Neutrophil (primary cell): ENCODE measurements around the gene SLC22A2.

Source experiments
- H3K27ac ChIP-seq: fragments of 200-600 bp; sonication (generic); 2 replicates; pipeline ENCODE4 v1.5.1; 2016; ENCODE audit warnings: mild to moderate bottlenecking, moderate library complexity
- H3K27me3 ChIP-seq: fragments of 200-600 bp; sonication (generic); 2 replicates; pipeline ENCODE4 v1.6.0; 2016; ENCODE audit warnings: mild to moderate bottlenecking
- H3K36me3 ChIP-seq: fragments of 200-600 bp; sonication (generic); 2 replicates; pipeline ENCODE4 v1.5.1; 2017
- H3K4me1 ChIP-seq, 2 experiments: fragments of 200-600 bp in 1 of 2; sonication (generic) in 1 of 2; 1 replicate in 1 of 2; 2 replicates in 1 of 2; pipeline versions ENCODE4 v1.5.1 to v1.6.1; 2013 to 2016; ENCODE audit warnings: low read depth in 1 of 2, low read length in 1 of 2, mild to moderate bottlenecking in 1 of 2, moderate library complexity in 1 of 2; ENCODE audit not compliant: control insufficient read depth in 1 of 2, insufficient read depth in 1 of 2
- H3K4me3 ChIP-seq, 2 experiments: fragments of 200-600 bp in 1 of 2; sonication (generic) in 1 of 2; 1 replicate in 1 of 2; 2 replicates in 1 of 2; pipeline ENCODE4 v1.5.1; 2013 to 2016; ENCODE audit warnings: low read depth in 1 of 2, low read length in 1 of 2, mild to moderate bottlenecking in 1 of 2, moderate library complexity in 1 of 2
- H3K9me3 ChIP-seq: fragments of 200-600 bp; sonication (generic); 2 replicates; pipeline ENCODE4 v1.5.1; 2016
- TF ChIP-seq, protein P1 (sequence below): fragments of 200-600 bp; sonication (generic); IDR thresholded peaks from 2 replicates; pipeline ENCODE4 v1.5.1; 2016; ENCODE audit warnings: antibody characterized with exemption

SLC22A2 gene

GRCh38 chr6:160201061-160201460 lies 57.6 kb downstream of the SLC22A2 start:
- Histone ChIP-seq H3K27ac (no peak overlapping the region), H3K4me1 (no peaks in the 10 kb centered on the region), H3K36me3 (no peaks in the 10 kb centered on the region), H3K4me3 (no peak overlapping the region), H3K27me3 (no peaks in the 10 kb centered on the region), H3K9me3 (no peaks in the 10 kb centered on the region)
- TF ChIP-seq, protein P1, sequence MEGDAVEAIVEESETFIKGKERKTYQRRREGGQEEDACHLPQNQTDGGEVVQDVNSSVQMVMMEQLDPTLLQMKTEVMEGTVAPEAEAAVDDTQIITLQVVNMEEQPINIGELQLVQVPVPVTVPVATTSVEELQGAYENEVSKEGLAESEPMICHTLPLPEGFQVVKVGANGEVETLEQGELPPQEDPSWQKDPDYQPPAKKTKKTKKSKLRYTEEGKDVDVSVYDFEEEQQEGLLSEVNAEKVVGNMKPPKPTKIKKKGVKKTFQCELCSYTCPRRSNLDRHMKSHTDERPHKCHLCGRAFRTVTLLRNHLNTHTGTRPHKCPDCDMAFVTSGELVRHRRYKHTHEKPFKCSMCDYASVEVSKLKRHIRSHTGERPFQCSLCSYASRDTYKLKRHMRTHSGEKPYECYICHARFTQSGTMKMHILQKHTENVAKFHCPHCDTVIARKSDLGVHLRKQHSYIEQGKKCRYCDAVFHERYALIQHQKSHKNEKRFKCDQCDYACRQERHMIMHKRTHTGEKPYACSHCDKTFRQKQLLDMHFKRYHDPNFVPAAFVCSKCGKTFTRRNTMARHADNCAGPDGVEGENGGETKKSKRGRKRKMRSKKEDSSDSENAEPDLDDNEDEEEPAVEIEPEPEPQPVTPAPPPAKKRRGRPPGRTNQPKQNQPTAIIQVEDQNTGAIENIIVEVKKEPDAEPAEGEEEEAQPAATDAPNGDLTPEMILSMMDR: no peak

- H3K27ac ChIP-seq: no peak overlapping the region
- H3K4me3 ChIP-seq: no peak overlapping the region
- H3K4me1 ChIP-seq: no peaks in the 10 kb centered on the region
- H3K27me3 ChIP-seq: no peaks in the 10 kb centered on the region
- H3K9me3 ChIP-seq: no peaks in the 10 kb centered on the region
- TF ChIP-seq, protein P1: no peak
- H3K36me3 ChIP-seq: no peaks in the 10 kb centered on the region
Observed at GRCh38 chr6:160198606-160199211, 59.9 kb downstream of the SLC22A2 start.

GRCh38 chr6:160197662-160198061 lies 61.0 kb downstream of the SLC22A2 start:
- no peaks in the 10 kb centered on the region for H3K9me3 ChIP-seq
- H3K27ac ChIP-seq: no peak overlapping the region
- TF ChIP-seq, protein P1: no peak
- H3K36me3 ChIP-seq: no peaks in the 10 kb centered on the region
- H3K4me3 ChIP-seq: no peak overlapping the region
- H3K27me3 ChIP-seq: no peaks in the 10 kb centered on the region
- no peaks in the 10 kb centered on the region for H3K4me1 ChIP-seq

DNA sequence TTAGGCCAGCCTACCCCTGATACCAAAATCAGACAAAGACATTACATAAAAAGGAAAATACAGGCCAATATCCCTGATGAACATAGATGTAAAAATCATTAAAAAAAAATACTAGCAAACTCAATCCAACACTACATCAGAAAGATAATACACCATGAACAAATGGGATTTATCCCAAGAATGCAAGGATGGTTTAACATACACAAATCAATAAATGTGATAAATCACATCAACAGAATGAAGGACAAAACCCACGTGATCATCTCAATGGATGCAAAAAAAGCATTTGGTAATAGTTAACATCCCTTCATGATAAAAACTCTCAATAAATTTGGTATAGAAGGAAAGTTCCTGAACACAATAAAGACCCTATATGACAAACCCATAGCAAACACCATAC lies 63.8 kb downstream of the SLC22A2 start:
- peaks cover 5% of the 10 kb centered on the region for H3K9me3 ChIP-seq
- H3K4me1 ChIP-seq: no peaks in the 10 kb centered on the region
- TF ChIP-seq, protein P1: no peak
- no peaks in the 10 kb centered on the region for H3K36me3 ChIP-seq
- no peak overlapping the region for H3K4me3 ChIP-seq
- H3K27me3 ChIP-seq: no peaks in the 10 kb centered on the region
- H3K27ac ChIP-seq: no peak overlapping the region

- Histone ChIP-seq H3K36me3 (no peaks in the 10 kb centered on the region), H3K27ac (no peak overlapping the region), H3K27me3 (no peaks in the 10 kb centered on the region), H3K9me3 (peaks cover 5% of the 10 kb centered on the region), H3K4me3 (no peak overlapping the region), H3K4me1 (no peaks in the 10 kb centered on the region)
- TF ChIP-seq, protein P1: no peak
Observed at GRCh38 chr6:160192840-160193239, 65.8 kb downstream of the SLC22A2 start.

DNA sequence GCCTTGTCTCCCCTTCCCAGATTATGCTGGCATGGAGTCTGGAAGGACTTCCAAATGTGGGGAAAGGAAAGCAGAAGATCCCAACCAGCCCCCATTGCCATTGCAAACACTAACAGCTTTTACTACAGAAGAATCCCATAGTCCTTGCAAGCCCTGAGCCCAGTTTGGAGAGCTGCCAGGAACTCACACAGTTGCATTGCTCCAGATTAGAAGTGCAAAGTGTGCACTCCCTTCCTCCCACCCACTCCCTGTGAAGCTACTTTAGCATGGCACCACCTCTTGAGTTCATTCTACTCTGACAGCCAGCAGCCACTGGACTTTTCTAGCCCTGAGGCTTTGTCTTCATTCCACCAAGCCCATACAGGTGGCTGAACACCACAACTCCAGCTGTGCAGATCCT lies 67.6 kb downstream of the SLC22A2 start:
- Histone ChIP-seq H3K27me3 (no peaks in the 10 kb centered on the region), H3K4me3 (no peak overlapping the region), H3K4me1 (no peaks in the 10 kb centered on the region), H3K27ac (no peak overlapping the region), H3K9me3 (peaks cover 5% of the 10 kb centered on the region), H3K36me3 (no peaks in the 10 kb centered on the region)
- TF ChIP-seq, protein P1: no peak
